Measurements from ENCODE around the gene CD58. TPM values are rescaled to one million over a fixed set of nuclear protein-coding genes. Genes with fewer than 3 reads are reported as not detected.

Gene CD58
- total and polyA plus RNA-seq, 9 of the 15 experiments (the other 6 are each of a cell fraction or from before 2014, with no cell fraction given): 18.1 to 113 (median 37.4) TPM

- TF ChIP-seq PRDM10 (IDR thresholded peaks at IDR 0.05; ENCODE audit: partially characterized antibody) (peak; percentile 12), GTF2E2 (tag; IDR thresholded peaks at IDR 0.05) (peak; percentile 76), ZNF785 (CRISPR knock-in tag; IDR thresholded peaks at IDR 0.05) (no peak), L3MBTL2 (IDR thresholded peaks at IDR 0.05) (peak; percentile 97), CBX5 (IDR thresholded peaks at IDR 0.05; ENCODE audit: borderline replicate concordance, low read depth) (no peak), MCM2 (IDR thresholded peaks at IDR 0.05; ENCODE audit: low read depth) (no peak), ZNF263 (CRISPR knock-in tag; IDR thresholded peaks at IDR 0.05; ENCODE audit: borderline replicate concordance) (0 out of 2 replicates have a peak, but pooled peaks have one; percentile 31), NEUROD1 (IDR thresholded peaks at IDR 0.05; ENCODE audit: borderline replicate concordance, low read depth, low read length, partially characterized antibody) (peak; percentile 18), KAT7 (CRISPR knock-in tag; IDR thresholded peaks at IDR 0.05; ENCODE audit: borderline replicate concordance) (0 out of 2 replicates have a peak, but pooled peaks have one; percentile 27), SMARCA5 (IDR thresholded peaks at IDR 0.05) (no peak), SMC3 (conservative IDR thresholded peaks at IDR 0.05; ENCODE audit: insufficient read depth, low read depth, low read length) (peak; percentile 42; the same call in 1 of the 2 replicates), NCOR1 (IDR thresholded peaks at IDR 0.05) (peak; percentile 10; the same call in 1 of the 2 replicates), PRPF4 (IDR thresholded peaks at IDR 0.05; ENCODE audit: insufficient read depth, low read depth, low read length, poor library complexity, severe bottlenecking) (no peak), EGR1 (conservative IDR thresholded peaks at IDR 0.05) (peak; percentile 90), RBM34 (IDR thresholded peaks at IDR 0.05; ENCODE audit: borderline replicate concordance, insufficient read depth, low read length) (0 out of 2 replicates have a peak, but pooled peaks have one; percentile 51), SRSF9 (IDR thresholded peaks at IDR 0.05; ENCODE audit: borderline replicate concordance, low read depth, low read length) (no peak), POLR2B (IDR thresholded peaks at IDR 0.05; ENCODE audit: low read depth, partially characterized antibody) (peak; percentile 80), SPI1 (IDR thresholded peaks at IDR 0.05; ENCODE audit: borderline replicate concordance, low read depth, low read length) (peak; percentile 13; the same call in 1 of the 2 replicates), ZNF197 (CRISPR knock-in tag; IDR thresholded peaks at IDR 0.05; ENCODE audit: low read depth) (0 out of 2 replicates have a peak, but pooled peaks have one; percentile 41), SUPT5H (IDR thresholded peaks at IDR 0.05) (peak; percentile 90), UBTF (IDR thresholded peaks at IDR 0.05; ENCODE audit: borderline replicate concordance in 1 of 2, low read depth in 2 of 2, low read length in 2 of 2) (peak; percentile 52 to 69; a peak in 1 of 4 replicates), HNRNPL (IDR thresholded peaks at IDR 0.05; ENCODE audit: low read depth, low read length) (peak; percentile 96), POLR2A (conservative IDR thresholded peaks at IDR 0.05) (peak; percentile 89)
Observed at GRCh38 chr1:116570358-116571214, at the start of gene CD58 (continued).
